Measurements from ENCODE around the gene ITGA7. TPM values are rescaled to one million over a fixed set of nuclear protein-coding genes. Genes with fewer than 3 reads are reported as not detected.

Gene ITGA7
- total RNA-seq, 1 donor from 2014 or later, result 26.5 TPM

DNA sequence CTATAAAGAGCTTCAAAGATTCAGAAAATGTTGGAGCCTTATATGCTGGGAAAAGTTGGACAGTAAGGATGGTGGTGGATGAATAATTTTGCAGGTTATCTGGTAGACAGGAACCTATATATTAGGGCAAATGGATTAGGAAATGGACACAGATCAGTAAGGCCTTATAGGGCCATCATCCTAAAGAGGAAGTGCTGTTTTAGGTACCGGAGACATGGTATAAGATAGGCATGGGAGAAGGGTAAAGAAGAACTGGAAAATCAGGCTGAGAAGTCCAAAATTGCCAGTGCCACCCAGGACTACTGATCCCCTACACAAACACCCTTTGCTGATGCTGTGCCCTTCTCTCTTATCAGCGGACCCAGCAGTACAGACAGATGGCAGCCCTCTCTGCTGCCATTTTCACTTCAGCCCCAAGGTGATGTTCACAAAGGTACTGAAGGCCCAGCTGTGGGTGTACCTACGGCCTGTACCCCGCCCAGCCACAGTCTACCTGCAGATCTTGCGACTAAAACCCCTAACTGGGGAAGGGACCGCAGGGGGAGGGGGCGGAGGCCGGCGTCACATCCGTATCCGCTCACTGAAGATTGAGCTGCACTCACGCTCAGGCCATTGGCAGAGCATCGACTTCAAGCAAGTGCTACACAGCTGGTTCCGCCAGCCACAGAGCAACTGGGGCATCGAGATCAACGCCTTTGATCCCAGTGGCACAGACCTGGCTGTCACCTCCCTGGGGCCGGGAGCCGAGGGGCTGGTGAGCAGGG, 40.7 kb upstream of the ITGA7 start:
- Mint-ChIP-seq H3K27ac (ENCODE audit: unreplicated experiment) (no peak overlapping the region), H3K36me3 (ENCODE audit: low read depth, unreplicated experiment) (peaks cover 12% of the 10 kb centered on the region)
- H3K4me3 ChIP-seq (ENCODE audit: insufficient read depth, low read depth, low read length), result no peak overlapping the region

DNA sequence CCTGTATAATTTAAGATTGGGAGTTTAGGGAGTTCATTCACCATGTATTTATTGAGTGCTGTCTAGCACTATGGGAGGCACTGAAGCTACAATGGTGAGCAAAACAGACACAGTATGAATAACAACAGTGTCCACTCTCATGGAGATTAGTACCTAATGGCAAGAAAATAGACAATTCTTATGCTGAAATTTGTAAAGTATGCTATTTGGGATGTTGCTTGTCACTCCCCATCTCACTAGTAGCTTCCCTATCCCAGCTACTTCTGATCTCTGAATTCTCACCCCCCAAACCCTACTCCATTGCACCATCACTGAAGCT, 39.2 kb upstream of the ITGA7 start:
- Mint-ChIP-seq H3K27ac (ENCODE audit: unreplicated experiment) (no peak overlapping the region), H3K27me3 (ENCODE audit: low read depth, unreplicated experiment) (no peaks in the 10 kb centered on the region), H3K9me3 (ENCODE audit: unreplicated experiment) (no peaks in the 10 kb centered on the region), H3K4me1 (ENCODE audit: low read depth, unreplicated experiment) (peaks cover 19% of the 10 kb centered on the region), H3K36me3 (ENCODE audit: low read depth, unreplicated experiment) (peaks cover 12% of the 10 kb centered on the region), H3K4me3 (ENCODE audit: unreplicated experiment) (no peak overlapping the region)
- no peak overlapping the region for H2AFZ ChIP-seq (ENCODE audit: low read depth, low read length)
- H3K9me3 ChIP-seq (ENCODE audit: insufficient read depth, low read depth, low read length), result no peaks in the 10 kb centered on the region
- H3K27me3 ChIP-seq (ENCODE audit: insufficient read depth, low read length), result no peaks in the 10 kb centered on the region
- H3K9ac ChIP-seq (ENCODE audit: low read length), result no peak overlapping the region
- H3K4me2 ChIP-seq (ENCODE audit: low read length), result no peak overlapping the region
- no peak overlapping the region for H3K4me3 ChIP-seq (ENCODE audit: insufficient read depth, low read depth, low read length)
- TF ChIP-seq CTCF (IDR thresholded peaks at IDR 0.05; ENCODE audit: insufficient read depth, low read depth, low read length) (no peak), EZH2 (IDR thresholded peaks at IDR 0.05; ENCODE audit: insufficient read depth, low read length) (no peak)
- DNase-seq (ENCODE audit: low read depth), result no peak
- H3K4me1 ChIP-seq (ENCODE audit: insufficient read depth, low read length), result peaks cover 12% of the 10 kb centered on the region
- no peak for FAIRE-seq
- peaks cover 10% of the 10 kb centered on the region for H3K79me2 ChIP-seq (ENCODE audit: insufficient read depth, low read length)
- H4K20me1 ChIP-seq (ENCODE audit: insufficient read depth, low read length), result peaks cover 41% of the 10 kb centered on the region
- peaks cover 9% of the 10 kb centered on the region for H3K36me3 ChIP-seq (ENCODE audit: insufficient read depth, low read length)
- H3K27ac ChIP-seq (ENCODE audit: low read depth, low read length), result no peak overlapping the region

More for the DNA sequence above, 40.7 kb upstream of the ITGA7 start:
- Histone ChIP-seq H3K4me1 (ENCODE audit: insufficient read depth, low read length) (peaks cover 5% of the 10 kb centered on the region), H3K9me3 (ENCODE audit: insufficient read depth, low read depth, low read length) (no peaks in the 10 kb centered on the region), H4K20me1 (ENCODE audit: insufficient read depth, low read length) (peaks cover 41% of the 10 kb centered on the region), H3K27me3 (ENCODE audit: insufficient read depth, low read length) (no peaks in the 10 kb centered on the region), H3K9ac (ENCODE audit: low read length) (no peak overlapping the region), H3K27ac (ENCODE audit: low read depth, low read length) (no peak overlapping the region), H3K36me3 (ENCODE audit: insufficient read depth, low read length) (peaks cover 21% of the 10 kb centered on the region), H3K79me2 (ENCODE audit: insufficient read depth, low read length) (peaks cover 10% of the 10 kb centered on the region), H3K4me2 (ENCODE audit: low read length) (no peak overlapping the region), H2AFZ (ENCODE audit: low read depth, low read length) (no peak overlapping the region)
- DNase-seq (ENCODE audit: low read depth), result no peak
- H3K4me3 Mint-ChIP-seq (ENCODE audit: unreplicated experiment), result no peak overlapping the region
- no peaks in the 10 kb centered on the region for H3K27me3 Mint-ChIP-seq (ENCODE audit: low read depth, unreplicated experiment)
- FAIRE-seq, result no peak
- TF ChIP-seq CTCF (IDR thresholded peaks at IDR 0.05; ENCODE audit: insufficient read depth, low read depth, low read length), result no peak
- H3K9me3 Mint-ChIP-seq (ENCODE audit: unreplicated experiment), result no peaks in the 10 kb centered on the region
- H3K4me1 Mint-ChIP-seq (ENCODE audit: low read depth, unreplicated experiment), result peaks cover 16% of the 10 kb centered on the region

GRCh38 chr12:55746174-55746912, 38.6 kb upstream of the ITGA7 start:
- H3K79me2 ChIP-seq (ENCODE audit: insufficient read depth, low read length), result peaks cover 10% of the 10 kb centered on the region

More at GRCh38 chr12:55746174-55746912, 38.6 kb upstream of the ITGA7 start:
- Histone ChIP-seq H3K27me3 (ENCODE audit: insufficient read depth, low read length) (no peaks in the 10 kb centered on the region), H3K4me2 (ENCODE audit: low read length) (peak overlapping the region; percentile 44), H2AFZ (ENCODE audit: low read depth, low read length) (no peak overlapping the region), H3K27ac (ENCODE audit: low read depth, low read length) (no peak overlapping the region), H3K9ac (ENCODE audit: low read length) (no peak overlapping the region), H3K4me3 (ENCODE audit: insufficient read depth, low read depth, low read length) (no peak overlapping the region), H3K9me3 (ENCODE audit: insufficient read depth, low read depth, low read length) (no peaks in the 10 kb centered on the region), H3K36me3 (ENCODE audit: insufficient read depth, low read length) (peaks cover 4% of the 10 kb centered on the region), H3K4me1 (ENCODE audit: insufficient read depth, low read length) (peaks cover 14% of the 10 kb centered on the region), H4K20me1 (ENCODE audit: insufficient read depth, low read length) (peaks cover 41% of the 10 kb centered on the region)
- Mint-ChIP-seq H3K27me3 (ENCODE audit: low read depth, unreplicated experiment) (no peaks in the 10 kb centered on the region), H3K9me3 (ENCODE audit: unreplicated experiment) (no peaks in the 10 kb centered on the region), H3K36me3 (ENCODE audit: low read depth, unreplicated experiment) (peaks cover 12% of the 10 kb centered on the region), H3K4me1 (ENCODE audit: low read depth, unreplicated experiment) (peaks cover 19% of the 10 kb centered on the region), H3K4me3 (ENCODE audit: unreplicated experiment) (peak overlapping the region; percentile 79), H3K27ac (ENCODE audit: unreplicated experiment) (peak overlapping the region; percentile 88)
- DNase-seq (ENCODE audit: low read depth) (peak; percentile 34), FAIRE-seq (peak; percentile 37)
- no peak for TF ChIP-seq CTCF (IDR thresholded peaks at IDR 0.05; ENCODE audit: insufficient read depth, low read depth, low read length)

All from astrocyte (in vitro differentiated cells and primary cell).